Measurements from ENCODE around the gene IQCM. TPM values are rescaled to one million over a fixed set of nuclear protein-coding genes. Genes with fewer than 3 reads are reported as not detected.
A peak's percentile ranks its signal among the peaks of the same experiment; 100 is the strongest.

The IQCM gene
- total and polyA plus RNA-seq, 10 of the 15 experiments (the other 5 are each of a cell fraction or from before 2014, with no cell fraction given): not detected

GRCh38 chr4:149645790-149646189, 169.9 kb downstream of the IQCM start:
- BruUV-seq (replicated peaks): no TSS peak
- ChIA-PET POLR2A (no interaction called here), CTCF (no interaction called here), SMC1A (ENCODE audit: uncharacterized antibody, unreplicated experiment) (no interaction called here), RAD21 (ENCODE audit: unreplicated experiment) (no interaction called here)
- intact Hi-C loops (cut with micrococcal nuclease; ENCODE audit: unreplicated experiment) (no loop called here), in situ Hi-C loops (cut with MboI) (no loop called here)
- no peak overlapping the region for H3K27ac ChIP-seq (ENCODE audit: control insufficient read depth, insufficient read depth)
- H3K79me2 ChIP-seq (ENCODE audit: control insufficient read depth, insufficient read depth, low read length): no peaks in the 10 kb centered on the region
- H3K36me3 ChIP-seq (ENCODE audit: control insufficient read depth in 2 of 2, insufficient read depth in 2 of 2, low read length in 1 of 2): no peaks in the 10 kb centered on the region
- H3K9ac ChIP-seq (ENCODE audit: control insufficient read depth, insufficient read depth, low read length): no peak overlapping the region
- H3K4me3 ChIP-seq: no peak overlapping the region
- FAIRE-seq (no peak), ATAC-seq (no peak), DNase-seq (ENCODE audit: low read depth, low spot score) (no peak)
- no peak overlapping the region for H2AFZ ChIP-seq (ENCODE audit: control insufficient read depth, low read depth, low read length)
- no peaks in the 10 kb centered on the region for H4K20me1 ChIP-seq (ENCODE audit: control insufficient read depth, insufficient read depth)
- H3K27me3 ChIP-seq (replicated peaks in 1 of 2; ENCODE audit: control insufficient read depth in 2 of 2, insufficient read depth in 2 of 2, low read length in 1 of 2): no peaks in the 10 kb centered on the region
- no peaks in the 10 kb centered on the region for H3K4me1 ChIP-seq (ENCODE audit: control insufficient read depth, insufficient read depth, low read length)
- H3K4me2 ChIP-seq (ENCODE audit: control insufficient read depth, insufficient read depth): no peak overlapping the region
- H3K9me3 ChIP-seq (replicated peaks; ENCODE audit: control insufficient read depth, insufficient read depth, low read length): no peaks in the 10 kb centered on the region
- no peak for TF ChIP-seq PAX8 (IDR thresholded peaks at IDR 0.05)
- TF ChIP-seq TCF12 (IDR thresholded peaks at IDR 0.05; ENCODE audit: low read depth, low read length): no peak
- TF ChIP-seq TCF3 (IDR thresholded peaks at IDR 0.05; ENCODE audit: borderline replicate concordance, insufficient read depth, low read depth, low read length): no peak
- TF ChIP-seq HCFC1 (IDR thresholded peaks at IDR 0.05; ENCODE audit: low read length): no peak
- no peak for TF ChIP-seq NRF1 (conservative IDR thresholded peaks at IDR 0.05; ENCODE audit: low read depth, low read length)
- no peak for TF ChIP-seq ZNF592 (IDR thresholded peaks at IDR 0.05)
- TF ChIP-seq ETV6 (conservative IDR thresholded peaks at IDR 0.05 in 1 of 2, IDR thresholded peaks at IDR 0.05 in 1 of 2; ENCODE audit: borderline replicate concordance in 1 of 2, low read depth in 1 of 2): no peak
- TF ChIP-seq, protein P1, sequence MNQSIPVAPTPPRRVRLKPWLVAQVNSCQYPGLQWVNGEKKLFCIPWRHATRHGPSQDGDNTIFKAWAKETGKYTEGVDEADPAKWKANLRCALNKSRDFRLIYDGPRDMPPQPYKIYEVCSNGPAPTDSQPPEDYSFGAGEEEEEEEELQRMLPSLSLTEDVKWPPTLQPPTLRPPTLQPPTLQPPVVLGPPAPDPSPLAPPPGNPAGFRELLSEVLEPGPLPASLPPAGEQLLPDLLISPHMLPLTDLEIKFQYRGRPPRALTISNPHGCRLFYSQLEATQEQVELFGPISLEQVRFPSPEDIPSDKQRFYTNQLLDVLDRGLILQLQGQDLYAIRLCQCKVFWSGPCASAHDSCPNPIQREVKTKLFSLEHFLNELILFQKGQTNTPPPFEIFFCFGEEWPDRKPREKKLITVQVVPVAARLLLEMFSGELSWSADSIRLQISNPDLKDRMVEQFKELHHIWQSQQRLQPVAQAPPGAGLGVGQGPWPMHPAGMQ (IDR thresholded peaks at IDR 0.05; ENCODE audit: borderline replicate concordance): no peak
- no peak for TF ChIP-seq RBBP5 (conservative IDR thresholded peaks at IDR 0.05)
- TF ChIP-seq RAD21 (IDR thresholded peaks at IDR 0.05; ENCODE audit: insufficient read depth, low read depth, low read length): peak; percentile 23; the same call in 1 of the 2 replicates
- TF ChIP-seq GATAD2B (conservative IDR thresholded peaks at IDR 0.05; ENCODE audit: low read depth): no peak
- peak; percentile 6; the same call in 1 of the 2 replicates for TF ChIP-seq SMC3 (IDR thresholded peaks at IDR 0.05; ENCODE audit: borderline replicate concordance, low read length)
- TF ChIP-seq POLR2AphosphoS2 (IDR thresholded peaks at IDR 0.05; ENCODE audit: low read depth, low read length): no peak
- TF ChIP-seq MXI1 (IDR thresholded peaks at IDR 0.05; ENCODE audit: low read depth, low read length): no peak
- no peak for TF ChIP-seq FOS (IDR thresholded peaks at IDR 0.05; ENCODE audit: borderline replicate concordance, extremely low read depth, insufficient read length)
- no peak for TF ChIP-seq SIN3A (IDR thresholded peaks at IDR 0.05; ENCODE audit: low read depth, low read length)
- TF ChIP-seq, protein P2, sequence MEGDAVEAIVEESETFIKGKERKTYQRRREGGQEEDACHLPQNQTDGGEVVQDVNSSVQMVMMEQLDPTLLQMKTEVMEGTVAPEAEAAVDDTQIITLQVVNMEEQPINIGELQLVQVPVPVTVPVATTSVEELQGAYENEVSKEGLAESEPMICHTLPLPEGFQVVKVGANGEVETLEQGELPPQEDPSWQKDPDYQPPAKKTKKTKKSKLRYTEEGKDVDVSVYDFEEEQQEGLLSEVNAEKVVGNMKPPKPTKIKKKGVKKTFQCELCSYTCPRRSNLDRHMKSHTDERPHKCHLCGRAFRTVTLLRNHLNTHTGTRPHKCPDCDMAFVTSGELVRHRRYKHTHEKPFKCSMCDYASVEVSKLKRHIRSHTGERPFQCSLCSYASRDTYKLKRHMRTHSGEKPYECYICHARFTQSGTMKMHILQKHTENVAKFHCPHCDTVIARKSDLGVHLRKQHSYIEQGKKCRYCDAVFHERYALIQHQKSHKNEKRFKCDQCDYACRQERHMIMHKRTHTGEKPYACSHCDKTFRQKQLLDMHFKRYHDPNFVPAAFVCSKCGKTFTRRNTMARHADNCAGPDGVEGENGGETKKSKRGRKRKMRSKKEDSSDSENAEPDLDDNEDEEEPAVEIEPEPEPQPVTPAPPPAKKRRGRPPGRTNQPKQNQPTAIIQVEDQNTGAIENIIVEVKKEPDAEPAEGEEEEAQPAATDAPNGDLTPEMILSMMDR (IDR thresholded peaks at IDR 0.05 in 2 of 3, conservative IDR thresholded peaks at IDR 0.05 in 1 of 3; ENCODE audit: control insufficient read depth in 2 of 3, extremely low read depth in 1 of 3, insufficient read depth in 1 of 3, low read depth in 3 of 3, low read length in 3 of 3): peak in 1 of 3 experiments; percentile 30; a peak in 1 of 6 replicates
